Activated T-helper 9 cell treated with anti-CD3 and anti-CD28 coated beads, Interleukin-2, amount 50 U/mL, for 16 hours (primary cell): ENCODE results near the gene TPRA1.
A peak's percentile ranks its signal among the peaks of the same experiment; 100 is the strongest.

Source experiments
- DNase-seq: peaks from one replicate; pipeline ENCODE4 v3.0.0-alpha.2; 2020; ENCODE audit warnings: low read depth

The TPRA1 gene

DNA sequence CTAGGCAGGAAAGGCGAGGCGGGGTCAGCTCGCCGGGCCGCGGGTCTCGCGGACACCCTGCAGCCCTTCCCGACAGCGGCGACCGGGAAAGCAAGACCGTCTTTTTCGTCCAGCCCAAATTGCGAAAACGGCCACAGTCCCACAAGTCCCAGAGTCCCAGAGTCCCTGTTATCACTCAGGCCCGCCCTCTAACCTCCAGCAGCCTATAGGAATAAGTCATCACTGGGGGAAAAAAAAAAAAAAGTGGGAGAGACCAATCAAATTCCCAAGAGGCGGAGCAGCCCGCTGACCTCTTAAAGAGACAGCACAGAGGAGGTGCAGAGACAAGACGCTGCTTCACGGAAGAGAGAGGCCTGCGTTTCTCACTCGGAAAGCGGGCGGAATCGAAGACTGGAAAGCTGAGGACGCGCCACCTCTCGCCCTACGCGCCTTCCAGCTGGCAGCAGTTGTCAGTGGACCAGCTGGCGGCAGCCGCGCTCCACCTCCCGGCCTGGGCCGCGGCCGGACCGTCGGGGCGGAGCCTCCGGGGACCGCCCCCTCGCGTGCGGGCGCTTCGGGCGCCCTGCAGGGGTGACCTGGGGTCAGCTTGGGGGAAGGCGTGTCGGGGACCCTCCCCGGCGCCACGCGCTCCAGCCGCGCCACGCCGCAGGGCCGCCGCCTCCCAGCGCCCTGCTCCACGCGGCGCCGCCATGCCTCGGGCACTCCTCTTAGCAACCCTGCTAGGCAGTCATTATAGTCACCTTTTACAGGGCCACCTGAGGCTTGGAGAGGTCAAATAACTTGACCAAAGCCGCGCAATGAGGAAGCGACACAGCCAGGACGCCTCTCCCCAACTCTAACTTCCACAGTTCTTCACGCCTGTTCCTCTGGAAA lies at the start of gene TPRA1:
Gene TPRA1, minus strand, starts transcription at position 141 of the 873 bp plus-strand sequence. CDS start 10,587 bp downstream, outside the sequence.
- peak; percentile 69 for DNase-seq

DNA sequence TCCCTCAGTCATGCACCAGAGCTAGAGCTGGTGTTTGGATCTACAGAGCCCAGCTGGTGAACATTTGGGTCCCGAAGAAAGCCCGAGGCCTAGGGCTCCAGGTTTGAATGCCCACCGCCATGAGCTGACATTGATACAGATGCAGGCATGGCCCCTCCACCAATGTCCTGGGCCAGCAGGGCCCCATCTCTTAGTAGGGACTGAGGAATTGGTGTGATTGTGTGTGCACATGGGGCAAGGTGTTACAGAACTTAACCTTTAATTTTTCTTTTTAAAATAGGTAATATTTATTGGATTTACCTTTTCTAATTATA lies 49.5 kb upstream of the TPRA1 start:
- DNase-seq = no peak

DNA sequence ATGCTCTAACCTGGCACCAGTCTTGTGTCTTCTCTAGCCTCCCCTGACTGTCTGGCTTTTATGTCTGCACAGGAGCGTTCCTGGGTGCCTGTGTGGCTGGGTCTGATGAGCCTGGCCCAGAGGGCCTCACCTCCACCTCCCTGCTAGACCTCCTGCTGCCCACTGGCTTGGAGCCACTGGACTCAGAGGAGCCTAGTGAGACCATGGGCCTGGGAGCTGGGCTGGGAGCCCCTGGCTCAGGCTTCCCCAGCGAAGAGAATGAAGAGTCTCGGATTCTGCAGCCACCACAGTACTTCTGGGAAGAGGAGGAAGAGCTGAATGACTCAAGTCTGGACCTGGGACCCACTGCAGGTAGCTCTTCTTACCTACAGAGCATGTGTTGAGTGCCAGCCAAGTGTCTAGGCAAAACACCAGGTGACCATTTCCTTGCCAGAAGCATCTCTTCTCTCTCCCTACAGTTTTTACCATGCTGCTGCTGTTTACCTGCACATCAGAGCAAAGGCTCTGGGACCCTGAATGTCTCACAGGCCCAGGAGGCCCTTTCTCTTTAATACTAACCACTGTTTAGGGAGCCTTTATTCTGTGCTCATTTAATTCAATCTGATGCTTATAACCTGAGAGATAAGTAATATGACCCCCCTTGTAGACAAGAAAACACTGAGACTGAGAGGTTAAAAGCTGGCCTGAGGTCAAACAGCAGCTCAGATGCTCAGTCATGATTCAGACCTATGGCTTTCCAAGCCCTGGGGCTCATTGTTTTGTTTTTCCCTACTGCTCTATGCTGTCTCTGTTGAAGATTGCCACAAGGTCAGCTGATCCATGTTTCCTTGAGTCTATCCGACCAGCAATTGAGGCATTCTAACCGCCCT lies 48.9 kb upstream of the TPRA1 start:
- DNase-seq = no peak

DNA sequence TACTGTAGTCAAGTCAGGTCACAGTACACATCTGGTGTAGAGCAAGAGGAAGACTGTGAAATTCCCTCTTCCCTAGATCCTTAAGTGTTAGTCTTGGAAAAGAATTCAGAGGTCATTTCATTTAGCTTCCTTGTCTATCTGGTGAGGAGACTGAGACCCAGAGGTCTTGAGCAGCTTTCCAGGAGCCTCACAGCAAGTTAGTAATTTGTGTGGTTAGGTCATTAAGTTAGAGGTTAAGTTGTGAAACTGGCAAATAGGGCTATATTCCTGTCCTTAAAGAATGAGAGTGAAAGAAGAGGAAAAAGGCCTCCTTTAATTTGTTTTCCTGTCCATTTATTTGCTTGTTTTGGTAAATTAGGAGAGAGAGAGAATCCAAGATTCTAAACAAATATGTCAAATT lies 47.4 kb upstream of the TPRA1 start:
- DNase-seq = no peak

DNA sequence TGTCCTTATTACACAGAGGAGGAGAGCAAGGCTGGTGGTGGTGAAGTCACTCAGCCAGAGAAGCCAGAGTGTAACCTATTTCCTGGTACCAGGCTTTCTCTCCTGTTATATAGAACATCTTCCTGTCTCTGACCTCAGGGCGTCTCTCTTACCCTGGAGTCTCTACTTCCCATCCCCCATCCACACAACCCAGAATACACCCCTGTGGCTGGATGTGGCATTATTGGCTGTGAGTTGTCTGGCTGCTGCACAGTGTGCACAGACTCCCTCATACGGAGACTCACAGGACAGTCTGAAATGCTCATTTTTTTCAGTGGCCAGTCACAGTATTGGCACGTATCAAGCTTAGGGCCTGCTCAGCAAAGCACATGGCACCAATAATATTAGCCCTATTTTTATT lies 47.0 kb upstream of the TPRA1 start:
- DNase-seq = no peak

DNA sequence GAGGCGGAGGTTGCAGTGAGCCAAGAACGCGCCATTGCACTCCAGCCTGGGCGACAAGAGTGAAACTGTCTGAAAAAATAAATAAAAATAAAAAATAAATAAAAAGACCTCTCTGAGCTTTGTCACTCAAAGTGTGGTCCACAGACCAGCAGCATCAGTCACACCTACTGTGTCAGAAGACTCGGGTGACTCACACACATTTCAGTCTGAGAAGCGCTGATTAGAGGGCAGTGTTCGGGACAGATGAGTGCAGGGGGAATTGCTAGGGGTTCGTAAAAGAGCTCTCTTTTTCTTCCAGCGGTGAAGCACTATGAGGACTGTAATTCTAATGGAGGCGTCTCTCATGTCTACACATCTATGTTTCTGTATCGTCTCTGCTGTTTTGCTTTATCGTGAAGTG lies 44.1 kb upstream of the TPRA1 start:
- DNase-seq = no peak

DNA sequence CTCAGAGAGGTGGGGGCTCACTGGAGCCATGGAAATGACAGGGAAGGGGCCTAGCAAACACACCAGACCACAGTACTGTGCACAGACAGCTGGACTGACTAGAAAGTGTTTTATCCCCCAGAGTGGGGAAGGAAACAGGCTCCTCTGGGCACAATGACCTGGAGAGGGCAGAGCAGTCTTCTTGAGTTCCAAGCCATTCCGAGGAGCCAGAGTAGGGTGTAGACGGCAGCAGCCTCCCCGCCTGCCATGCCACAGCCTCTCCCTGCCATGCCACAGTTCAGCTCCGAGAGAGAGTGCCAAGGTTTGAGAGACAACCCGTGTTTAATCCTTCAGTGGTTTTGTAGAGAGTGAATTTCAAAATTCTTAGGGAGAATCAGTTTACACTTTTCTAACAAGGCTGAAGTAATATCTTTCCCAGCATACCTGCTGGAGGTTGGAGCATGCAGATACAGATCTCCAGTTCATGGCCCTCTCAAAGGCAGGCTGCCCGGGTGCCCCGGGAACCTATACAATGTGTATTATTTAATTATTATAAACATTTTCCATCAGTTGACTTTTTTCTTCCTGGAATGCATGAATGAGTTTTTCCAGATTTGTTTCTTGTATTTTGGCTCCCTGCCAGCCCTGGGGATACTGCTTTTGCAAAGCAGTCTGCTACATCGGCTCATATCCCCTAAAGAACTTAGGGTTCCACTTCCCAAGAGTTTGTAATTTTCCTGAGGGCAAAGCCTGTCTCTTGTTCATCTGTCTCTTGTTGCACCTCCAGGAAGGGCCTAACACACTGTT lies 41.7 kb upstream of the TPRA1 start:
- DNase-seq = no peak

DNA sequence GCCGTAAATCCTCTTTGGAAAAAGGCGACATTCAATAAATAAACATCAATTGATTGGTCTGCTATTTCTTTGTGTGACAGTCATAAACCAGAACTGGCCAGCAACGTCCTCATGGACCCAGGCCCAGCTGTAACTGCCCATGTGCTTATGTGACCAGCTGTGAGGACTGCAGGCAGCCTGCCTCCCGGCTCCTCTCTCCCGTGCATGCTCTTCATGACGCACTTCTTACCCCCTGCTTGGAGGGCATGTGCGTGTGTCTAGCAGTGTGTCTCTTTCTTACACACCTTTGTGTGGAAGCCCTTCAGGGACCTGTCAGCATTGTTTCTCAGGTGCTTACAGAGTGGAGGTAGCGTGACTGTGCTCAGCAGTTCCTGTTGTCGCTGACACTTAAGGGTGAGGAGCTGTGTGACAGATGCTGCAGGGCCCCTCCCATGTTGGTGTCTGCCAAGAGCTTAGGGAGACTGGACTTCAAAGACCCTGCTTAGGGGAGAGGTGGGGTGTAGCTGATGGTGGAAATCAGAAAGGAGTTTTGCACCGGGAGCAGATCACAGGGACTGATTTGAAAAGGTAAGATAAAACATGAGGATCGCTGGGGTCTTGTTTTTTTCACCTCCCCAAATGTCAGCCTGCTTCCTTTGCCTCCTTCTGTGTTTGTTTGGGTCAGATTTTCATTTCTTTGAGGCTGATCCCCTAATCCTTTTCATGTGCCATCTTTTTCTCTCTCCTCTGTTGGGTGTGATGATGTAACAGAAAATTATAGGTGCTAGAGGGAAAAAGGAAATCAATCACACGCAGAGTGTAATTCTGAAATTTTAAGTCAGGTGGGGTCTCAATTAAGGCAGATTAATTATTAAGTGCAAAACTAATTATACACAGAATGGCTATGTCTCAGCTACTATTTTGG lies 40.5 kb upstream of the TPRA1 start:
- no peak for DNase-seq

DNA sequence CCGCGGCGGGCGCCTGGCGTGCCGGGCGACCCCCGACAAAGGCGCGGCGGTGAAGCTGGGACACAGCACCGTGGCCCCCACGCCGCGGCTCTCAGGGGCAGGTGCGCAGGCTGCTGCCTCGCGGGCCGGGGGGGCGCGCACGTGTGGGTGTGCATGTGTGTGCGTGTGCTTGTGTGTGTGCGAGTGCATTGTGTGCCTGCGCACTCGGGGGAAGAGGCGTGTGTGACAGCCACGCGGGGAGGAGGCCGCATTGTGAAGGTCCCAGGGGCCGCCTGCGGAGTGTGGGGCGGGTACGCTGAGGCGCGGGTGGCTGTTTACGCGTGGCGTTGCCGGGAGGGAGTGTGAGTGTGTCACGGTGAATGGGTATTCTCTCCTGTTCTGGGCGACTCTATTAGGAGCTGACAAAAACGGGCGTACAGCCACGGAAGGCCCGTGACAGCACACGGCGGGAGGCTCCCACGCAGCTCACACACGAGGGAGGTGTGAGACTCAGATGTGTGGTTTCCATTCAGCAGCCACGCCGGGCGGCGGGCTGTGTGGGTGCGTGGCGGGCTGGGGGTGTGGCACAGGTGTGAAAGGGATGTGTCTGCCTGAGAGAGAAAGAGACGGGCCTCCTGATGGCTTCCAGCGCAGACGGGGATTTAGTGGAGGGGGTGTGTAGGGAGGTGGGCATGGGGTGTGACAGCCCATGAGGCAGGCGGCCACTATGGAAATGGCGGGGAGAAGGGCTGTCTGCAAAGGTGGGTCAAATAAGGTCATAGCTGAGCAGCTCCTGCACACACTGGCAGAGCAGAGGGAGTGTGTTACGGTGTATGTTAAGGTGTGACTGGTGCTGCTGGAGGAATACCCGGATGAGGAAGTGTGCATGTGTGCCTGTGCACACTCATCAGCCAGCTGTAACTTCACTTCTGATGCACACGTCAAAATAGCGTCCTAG lies 39.2 kb upstream of the TPRA1 start:
- DNase-seq = peak; percentile 36

DNA sequence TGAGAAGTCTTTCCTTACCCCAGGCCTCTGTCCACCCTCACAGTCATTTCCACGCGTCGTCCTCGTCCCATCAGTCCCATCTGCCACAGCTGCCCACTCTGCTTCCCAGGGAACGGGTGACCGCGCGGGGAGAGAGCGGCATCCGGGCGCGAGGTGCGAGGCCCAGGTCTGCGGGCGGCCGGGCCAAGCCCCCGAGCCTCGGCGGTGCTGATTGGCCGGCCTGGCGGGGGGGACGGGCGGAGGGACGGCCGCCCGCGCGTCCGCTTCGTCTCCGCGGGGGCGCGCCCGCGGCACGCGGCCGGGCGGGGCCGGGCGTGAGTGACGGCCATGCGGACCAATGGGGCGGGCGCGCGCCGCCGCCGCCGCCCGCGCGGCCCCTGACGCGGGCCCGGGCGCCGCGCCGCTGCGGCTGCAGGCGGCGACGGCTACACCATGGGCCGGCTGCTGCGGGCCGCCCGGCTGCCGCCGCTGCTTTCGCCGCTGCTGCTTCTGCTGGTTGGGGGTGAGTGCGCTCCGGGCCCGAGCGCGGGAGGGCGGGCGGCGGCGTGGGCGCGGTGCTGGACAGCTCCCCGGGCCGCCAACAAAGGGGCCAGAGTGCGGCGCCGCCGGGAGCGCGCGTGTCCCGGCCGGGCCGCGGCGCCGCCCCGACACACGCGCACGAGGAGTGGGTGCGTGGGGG lies 38.4 kb upstream of the TPRA1 start, which contains the start of gene PODXL2:
Gene PODXL2, plus strand, starts transcription at position 398 of the 679 bp plus-strand sequence. Its CDS starts 35 bp downstream, at position 433.
- peak; percentile 16 for DNase-seq

DNA sequence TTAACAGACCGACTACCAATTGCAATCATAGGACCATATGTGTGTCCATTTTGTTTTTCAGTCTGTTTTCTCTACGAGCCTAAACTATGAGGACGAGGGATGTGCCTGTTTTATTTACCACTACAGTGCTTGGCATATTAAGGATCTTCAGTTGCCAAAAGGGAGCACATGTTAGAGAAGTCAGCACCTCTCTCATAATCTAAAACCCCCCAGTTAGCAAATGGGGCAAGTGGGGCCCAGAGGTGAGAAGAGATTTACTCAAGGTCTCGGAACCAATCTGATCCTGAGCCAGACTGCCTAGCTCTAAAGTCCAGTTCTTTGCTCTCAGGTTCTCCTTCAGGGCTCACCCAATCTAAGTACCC lies 37.9 kb upstream of the TPRA1 start:
- no peak for DNase-seq

DNA sequence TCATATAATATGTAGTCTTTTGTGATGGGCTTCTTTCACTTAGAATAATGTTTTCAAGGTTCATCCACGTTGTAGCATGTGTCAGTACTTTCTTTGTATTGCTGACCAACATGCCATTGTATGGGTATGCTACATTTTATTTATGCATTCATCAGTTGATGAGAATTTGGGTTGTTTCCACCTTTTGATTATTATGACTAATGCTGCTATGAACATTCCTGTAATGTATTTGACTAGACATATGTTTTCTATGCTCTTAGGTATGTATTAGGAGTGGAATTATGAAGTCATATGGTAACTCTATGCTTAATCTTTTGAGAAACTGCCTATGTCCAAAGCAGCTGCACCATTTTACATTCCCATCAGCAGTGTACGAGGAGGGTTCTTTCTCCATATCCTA lies 35.3 kb upstream of the TPRA1 start:
- no peak for DNase-seq

DNA sequence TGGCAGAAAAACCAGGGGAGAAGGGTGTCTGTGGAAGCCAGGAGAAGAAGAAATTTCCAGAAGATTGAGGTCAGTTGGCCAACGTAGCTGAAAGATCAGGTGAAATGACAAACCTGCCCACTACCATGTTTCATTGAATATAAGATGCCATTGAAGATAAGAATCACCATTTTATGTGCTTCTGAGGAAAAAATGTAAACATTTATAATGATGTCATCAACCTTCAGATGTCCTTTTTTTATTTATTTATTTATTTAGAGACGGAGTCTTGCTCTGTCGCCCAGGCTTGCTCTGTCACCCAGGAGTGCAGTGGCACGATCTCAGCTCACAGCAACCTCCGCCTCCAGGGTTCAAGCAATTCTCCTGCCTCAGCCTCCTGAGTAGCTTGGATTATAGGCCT lies 33.5 kb upstream of the TPRA1 start:
- DNase-seq = no peak

DNA sequence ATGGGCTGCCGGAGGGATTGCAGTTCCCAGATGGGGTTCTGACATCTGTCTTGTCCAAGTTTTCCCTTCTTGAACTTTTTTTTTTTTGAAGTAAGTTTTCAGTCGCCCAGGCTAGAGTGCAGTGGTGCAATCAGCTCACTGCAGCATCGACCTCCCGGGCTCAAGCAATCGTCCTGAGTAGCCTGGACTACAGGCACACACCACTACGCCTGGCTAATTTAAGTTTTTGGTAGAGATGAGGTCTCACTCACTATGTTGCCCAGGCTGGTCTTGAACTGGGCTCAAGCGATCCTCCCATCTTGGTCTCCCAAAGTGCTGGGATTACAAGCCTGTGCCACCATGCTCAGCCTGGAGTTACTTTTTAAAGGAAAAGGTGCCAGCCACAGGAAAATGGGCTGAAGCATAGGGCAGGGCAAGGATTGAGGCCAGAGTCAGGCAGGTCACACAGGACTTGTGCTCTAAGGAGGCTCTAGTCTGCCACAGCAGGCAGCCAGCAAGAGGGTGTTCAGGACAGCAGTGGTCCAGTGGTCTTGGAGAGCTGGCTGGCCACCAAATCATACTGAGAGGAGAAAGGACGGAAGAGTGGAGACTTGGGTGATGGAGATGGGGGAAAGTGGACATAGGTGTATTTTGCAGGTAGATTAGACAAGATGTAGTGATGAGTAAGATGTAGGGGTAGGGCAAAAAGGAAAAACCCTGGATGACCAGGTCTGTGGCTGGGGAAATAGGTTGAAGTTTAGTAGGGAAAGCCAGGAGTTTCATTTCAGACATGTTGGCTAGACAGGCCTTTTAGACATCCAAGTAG lies 32.4 kb upstream of the TPRA1 start:
- DNase-seq = no peak

DNA sequence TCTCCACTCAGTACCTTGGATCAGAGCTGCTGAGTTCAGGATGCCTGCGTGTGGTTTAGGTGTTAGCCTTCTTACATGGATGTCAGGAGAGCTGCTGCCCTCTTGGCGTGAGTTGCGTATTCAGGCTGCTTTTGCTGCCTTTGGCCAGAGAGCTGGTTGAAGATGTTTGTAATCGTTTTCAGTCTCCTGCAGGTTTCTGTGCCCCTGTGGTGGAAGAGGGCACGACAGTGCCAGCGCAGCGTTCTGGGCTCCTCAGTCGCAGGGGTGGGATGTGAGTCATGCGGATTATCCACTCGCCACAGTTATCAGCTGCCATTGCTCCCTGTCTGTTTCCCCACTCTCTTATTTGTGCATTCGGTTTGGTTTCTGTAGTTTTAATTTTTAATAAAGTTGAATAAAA lies 31.5 kb upstream of the TPRA1 start:
- DNase-seq = no peak

DNA sequence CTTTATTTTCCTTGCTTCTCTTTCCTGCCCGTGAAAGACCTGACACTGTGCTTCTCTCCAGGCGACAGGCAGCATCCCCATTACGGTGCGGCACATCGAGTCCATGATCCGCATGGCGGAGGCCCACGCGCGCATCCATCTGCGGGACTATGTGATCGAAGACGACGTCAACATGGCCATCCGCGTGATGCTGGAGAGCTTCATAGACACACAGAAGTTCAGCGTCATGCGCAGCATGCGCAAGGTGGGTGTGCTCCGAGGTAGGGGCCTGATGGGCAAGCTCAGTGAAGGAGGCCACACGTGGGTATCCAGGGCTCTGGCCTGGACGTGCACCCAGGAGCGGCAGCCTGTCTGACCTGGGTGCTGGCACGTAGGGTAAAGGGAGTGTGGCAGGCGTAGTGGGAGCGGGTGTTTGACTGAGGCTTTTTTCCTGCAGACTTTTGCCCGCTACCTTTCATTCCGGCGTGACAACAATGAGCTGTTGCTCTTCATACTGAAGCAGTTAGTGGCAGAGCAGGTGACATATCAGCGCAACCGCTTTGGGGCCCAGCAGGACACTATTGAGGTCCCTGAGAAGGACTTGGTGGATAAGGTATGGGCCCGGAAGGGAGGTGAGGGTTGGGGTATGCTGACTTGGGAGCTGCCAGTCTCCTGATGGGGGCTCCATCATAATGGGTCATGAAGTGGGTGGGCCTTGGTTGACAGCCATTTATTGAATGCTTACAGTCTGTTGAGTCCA lies 30.3 kb upstream of the TPRA1 start:
- no peak for DNase-seq

DNA sequence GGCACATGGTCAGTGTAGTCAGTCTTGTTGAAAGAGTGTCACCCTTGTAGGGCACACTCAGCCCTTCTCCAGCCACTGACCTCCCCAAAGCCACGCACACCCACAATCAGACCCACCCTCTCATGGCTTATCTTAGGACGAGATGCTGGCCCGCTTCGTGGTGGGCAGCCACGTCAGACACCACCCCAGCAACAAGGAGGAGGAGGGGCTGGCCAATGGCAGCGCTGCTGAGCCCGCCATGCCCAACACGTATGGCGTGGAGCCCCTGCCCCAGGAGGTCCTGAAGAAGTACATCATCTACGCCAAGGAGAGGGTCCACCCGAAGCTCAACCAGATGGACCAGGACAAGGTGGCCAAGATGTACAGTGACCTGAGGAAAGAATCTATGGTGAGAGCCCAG lies 28.4 kb upstream of the TPRA1 start:
- DNase-seq = no peak
